Suprapubic skin (tissue), 3 donors: ENCODE data around the gene CALML5.

Experiments used
- CTCF ChIP-seq, 2 donors: fragments of 200-600 bp in 1 of 2; fragments of 450-650 bp in 1 of 2; sonication (generic) in 1 of 2; IDR thresholded peaks; one replicate each; pipeline ENCODE4 v1.5.1; 2016 to 2019; ENCODE audit warnings: antibody characterized with exemption in 2 of 2, mild to moderate bottlenecking in 1 of 2, moderate library complexity in 1 of 2
- POLR2A ChIP-seq, 2 donors: fragments of 450-650 bp; IDR thresholded peaks; one replicate each; pipeline ENCODE4 v1.6.1; 2017; ENCODE audit warnings: antibody characterized with exemption in 2 of 2, mild to moderate bottlenecking in 2 of 2, moderate library complexity in 2 of 2

- TF ChIP-seq CTCF (IDR thresholded peaks at IDR 0.05) (no peak), POLR2A (IDR thresholded peaks at IDR 0.05) (no peak)
Measured at GRCh38 chr10:5540080-5540479, 40.7 kb upstream of the CALML5 start.
